NCI-H2171 (cell line): ENCODE results near the gene PCTP.

Experiments used
- DNase-seq: peaks from one replicate; lab custom pipeline; 2025; lab: John Stamatoyannopoulos, UW

PCTP gene

GRCh38 chr17:55794725-55795482 is 44.1 kb downstream of the PCTP start:
- DNase-seq, result no peak

GRCh38 chr17:55806745-55807495 is 56.1 kb downstream of the PCTP start:
- no peak for DNase-seq

- DNase-seq, result no peak
These were observed 60.7 kb downstream of the PCTP start for GRCh38 chr17:55811536-55811935.

- no peak for DNase-seq
These were observed 61.5 kb downstream of the PCTP start for GRCh38 chr17:55812323-55812722.

- no peak for DNase-seq
These were observed 63.1 kb downstream of the PCTP start for GRCh38 chr17:55813944-55814343.

- no peak for DNase-seq
These were observed 63.5 kb downstream of the PCTP start for GRCh38 chr17:55814377-55814776.

GRCh38 chr17:55816532-55817396 is 65.9 kb downstream of the PCTP start:
- no peak for DNase-seq

- DNase-seq, result no peak
These were observed 66.5 kb downstream of the PCTP start for GRCh38 chr17:55817397-55817709.

- no peak for DNase-seq
These were observed 67.2 kb downstream of the PCTP start for GRCh38 chr17:55818026-55818425.

- no peak for DNase-seq
These were observed 67.9 kb downstream of the PCTP start for GRCh38 chr17:55818451-55819375.

GRCh38 chr17:55820675-55821074 is 69.8 kb downstream of the PCTP start:
- DNase-seq, result no peak

- no peak for DNase-seq
These were observed 71.2 kb downstream of the PCTP start for GRCh38 chr17:55822028-55822427.

GRCh38 chr17:55825213-55825612 is 74.4 kb downstream of the PCTP start:
- DNase-seq, result no peak
